ENCODE results near the gene RUFY4.
"Not testable (repeated sequence)": the region's sequence is repeated elsewhere in the genome, so short reads cannot be mapped to it uniquely, and the experiment has no call there.

GRCh38 chr2:218121789-218122188 is 52.7 kb downstream of the RUFY4 start:
- TF ChIP-seq NFRKB (IDR thresholded peaks at IDR 0.05); ZNF652 (CRISPR knock-in tag; IDR thresholded peaks at IDR 0.05; ENCODE audit: borderline replicate concordance, low read depth): not testable (repeated sequence)
